Measurements from ENCODE around the gene TAS2R39.
A peak's percentile ranks its signal among the peaks of the same experiment; 100 is the strongest.

Gene TAS2R39

DNA sequence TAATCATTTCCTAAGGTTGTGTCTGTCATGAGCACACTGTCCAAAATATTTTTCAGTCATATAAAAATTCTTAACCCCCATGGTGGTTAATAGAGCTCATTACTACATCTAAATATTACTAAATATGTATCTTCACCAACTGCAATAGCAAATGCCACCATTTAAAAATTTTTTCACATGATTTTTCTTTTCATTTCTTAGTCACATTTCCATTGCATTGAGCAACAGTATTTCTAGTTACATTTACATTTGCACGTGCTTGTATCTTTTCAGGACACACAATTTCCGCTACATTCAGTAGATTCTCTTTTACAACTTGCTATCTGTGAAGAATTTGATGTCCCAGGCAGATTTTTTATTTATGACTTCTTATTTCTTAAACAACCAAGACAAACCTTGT is 33.5 kb downstream of the TAS2R39 start:
- DNase-seq: peak; percentile 32

DNA sequence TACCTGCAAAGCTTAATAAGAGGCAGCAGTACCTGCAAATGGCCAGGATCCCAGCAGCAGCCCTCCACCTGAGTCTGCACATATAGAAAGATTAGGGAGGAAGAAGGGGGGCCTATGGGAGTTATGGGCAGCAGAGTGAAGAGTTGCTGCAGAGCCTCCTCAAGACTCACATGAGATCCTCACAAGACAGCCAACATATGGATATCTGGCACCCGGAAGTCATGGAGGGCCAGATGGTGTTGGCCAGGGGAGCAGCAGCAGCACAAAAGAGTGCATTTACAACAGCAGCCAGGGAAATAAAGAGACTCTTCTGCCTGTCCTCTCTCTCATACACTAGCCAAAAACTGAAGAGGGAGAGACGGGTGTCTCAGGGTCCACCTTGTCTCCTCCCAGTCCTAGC is 34.6 kb downstream of the TAS2R39 start:
- DNase-seq: no peak

DNA sequence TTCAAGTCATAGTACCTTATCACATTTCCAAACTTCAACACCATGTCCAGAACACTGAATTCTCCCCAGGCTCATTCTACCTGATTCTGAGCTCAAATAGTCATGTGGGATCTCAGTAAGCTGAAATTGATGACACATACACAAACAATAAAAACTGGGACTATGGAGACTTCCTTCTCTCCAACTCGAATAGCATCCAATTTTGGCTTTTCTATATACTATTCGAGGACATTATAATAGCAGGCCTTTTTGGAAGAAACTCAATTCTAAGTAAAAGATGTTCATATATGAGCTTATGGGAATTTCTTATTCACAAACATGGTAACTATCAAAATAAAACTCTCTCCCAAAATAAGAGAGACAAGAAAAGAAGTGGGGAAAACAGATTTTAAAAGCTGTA is 38.1 kb downstream of the TAS2R39 start:
- no peak for DNase-seq

DNA sequence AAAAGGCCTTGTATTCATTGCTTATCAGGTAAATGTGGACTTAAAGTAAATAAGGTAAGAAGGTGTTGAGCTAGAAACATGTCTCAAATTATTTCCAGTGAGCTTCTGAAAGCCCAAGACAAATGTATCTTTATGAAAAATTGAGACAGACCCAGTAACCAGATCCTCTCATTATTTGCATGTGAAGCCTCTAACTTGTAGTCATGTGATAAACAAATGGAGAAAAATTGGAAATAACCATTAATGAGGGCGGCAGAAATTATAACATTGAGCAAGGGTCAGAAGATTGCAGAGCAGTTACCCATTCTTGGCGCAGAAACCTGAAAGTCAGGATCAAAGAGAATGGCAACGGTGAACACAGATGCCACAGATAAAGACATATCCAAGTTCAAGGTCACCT is 38.5 kb downstream of the TAS2R39 start, which contains the start of gene TAS2R40:
TSS of gene TAS2R40 (plus strand) at position 301 of the 400 bp plus-strand sequence. CDS start at position 343, 42 bp downstream.
- no peak for DNase-seq

DNA sequence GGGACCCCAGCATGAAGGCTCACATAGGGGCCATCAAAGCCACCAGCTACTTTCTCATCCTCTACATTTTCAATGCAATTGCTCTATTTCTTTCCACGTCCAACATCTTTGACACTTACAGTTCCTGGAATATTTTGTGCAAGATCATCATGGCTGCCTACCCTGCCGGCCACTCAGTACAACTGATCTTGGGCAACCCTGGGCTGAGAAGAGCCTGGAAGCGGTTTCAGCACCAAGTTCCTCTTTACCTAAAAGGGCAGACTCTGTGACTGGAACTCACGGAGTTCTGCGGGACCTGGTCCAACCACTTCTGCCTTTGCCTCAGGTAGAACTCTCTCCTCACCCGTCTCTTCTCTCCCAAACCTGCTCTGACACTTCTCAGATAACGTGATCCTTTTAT is 39.6 kb downstream of the TAS2R39 start:
- DNase-seq: peak; percentile 87

DNA sequence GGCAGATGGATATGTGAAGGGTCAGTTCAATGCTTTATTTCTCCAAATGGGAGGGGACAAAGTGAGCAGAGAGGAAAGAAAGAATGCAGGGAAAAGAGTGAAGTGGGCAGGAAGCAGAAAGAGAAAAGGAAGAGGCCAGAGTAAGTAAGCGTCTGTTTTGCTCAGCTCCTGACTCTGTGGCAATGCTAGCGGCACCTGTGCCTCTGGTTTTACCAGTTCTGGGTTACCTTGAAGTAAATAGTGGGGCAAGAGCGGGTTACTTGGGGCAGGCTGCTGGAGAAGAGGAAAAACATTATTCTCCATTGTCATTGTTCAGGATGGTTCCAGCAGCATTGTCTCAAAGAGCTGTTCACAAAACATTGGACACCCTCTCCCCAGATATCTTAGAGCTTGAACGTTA is 40.6 kb downstream of the TAS2R39 start:
- DNase-seq: no peak

DNA sequence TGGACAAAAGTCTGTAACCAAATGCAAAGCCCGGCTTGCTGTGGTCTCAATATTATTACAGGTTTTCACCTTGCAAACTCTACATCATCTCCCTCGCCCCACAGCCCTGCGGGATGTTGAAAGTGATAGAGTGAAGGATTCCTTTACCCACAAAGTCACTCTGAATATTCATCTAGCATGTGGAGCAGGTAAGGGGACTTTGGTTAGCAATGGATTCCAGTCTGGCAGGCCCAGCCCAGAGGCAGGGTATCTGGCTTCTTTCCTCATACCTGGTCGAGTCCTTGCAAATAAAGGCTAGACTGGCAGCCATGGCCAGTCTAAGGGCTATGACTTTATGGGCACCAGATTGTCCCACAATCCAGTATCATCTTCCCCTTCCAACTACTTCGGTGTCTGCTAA is 41.8 kb downstream of the TAS2R39 start:
- DNase-seq: no peak

DNA sequence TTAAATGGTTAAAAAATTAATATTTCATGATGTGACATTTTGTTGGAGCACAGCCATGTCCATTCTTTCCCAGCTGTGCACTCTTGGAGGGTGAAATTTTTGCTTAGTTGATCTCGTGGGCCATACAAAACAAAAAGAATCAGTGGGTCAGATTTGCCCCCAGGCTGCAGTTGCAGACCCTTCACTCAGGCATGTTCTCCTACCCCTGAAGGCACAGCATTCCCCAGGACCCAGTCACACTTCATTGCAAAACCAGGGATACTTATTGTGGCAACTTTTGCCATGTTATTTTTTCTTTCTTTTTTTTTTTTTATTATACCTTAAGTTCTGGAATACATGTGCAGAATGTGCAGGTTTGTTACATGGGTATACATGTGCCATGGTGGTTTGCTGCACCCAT is 44.6 kb downstream of the TAS2R39 start:
- DNase-seq: no peak

DNA sequence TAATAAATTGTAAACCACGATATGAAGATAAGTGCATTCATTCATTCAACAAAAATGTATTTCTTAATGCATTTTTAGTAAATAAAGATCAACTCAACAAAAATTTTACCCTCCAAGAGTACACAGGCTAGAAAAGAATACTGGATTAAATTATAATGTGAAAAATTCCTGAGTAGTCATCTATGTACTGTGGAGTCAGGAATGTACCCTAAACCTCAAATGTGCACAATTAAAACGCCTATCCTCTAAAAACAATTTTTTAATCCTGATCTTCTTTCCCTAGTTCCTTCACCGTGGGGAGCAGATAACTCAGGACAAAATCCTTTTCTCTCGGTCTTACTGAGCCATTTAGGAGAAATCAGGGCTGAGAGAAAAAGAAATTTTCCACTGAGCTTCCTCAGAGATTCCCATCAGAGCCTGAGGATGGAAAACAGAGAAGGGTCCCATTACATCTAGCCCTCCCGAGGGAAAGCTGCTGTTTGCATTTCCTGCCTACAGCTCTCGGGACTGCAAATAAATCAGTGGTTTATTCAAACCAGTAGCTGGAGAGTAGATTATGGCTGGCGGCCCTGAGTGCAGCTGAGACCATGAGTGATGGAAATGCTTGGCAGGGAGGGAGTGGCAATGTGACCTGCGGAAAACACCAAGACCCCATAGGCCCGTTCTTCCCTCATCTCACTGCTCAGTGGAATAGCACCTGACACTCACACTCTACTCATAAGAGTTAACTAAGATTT is 46.0 kb downstream of the TAS2R39 start:
- DNase-seq: no peak

DNA sequence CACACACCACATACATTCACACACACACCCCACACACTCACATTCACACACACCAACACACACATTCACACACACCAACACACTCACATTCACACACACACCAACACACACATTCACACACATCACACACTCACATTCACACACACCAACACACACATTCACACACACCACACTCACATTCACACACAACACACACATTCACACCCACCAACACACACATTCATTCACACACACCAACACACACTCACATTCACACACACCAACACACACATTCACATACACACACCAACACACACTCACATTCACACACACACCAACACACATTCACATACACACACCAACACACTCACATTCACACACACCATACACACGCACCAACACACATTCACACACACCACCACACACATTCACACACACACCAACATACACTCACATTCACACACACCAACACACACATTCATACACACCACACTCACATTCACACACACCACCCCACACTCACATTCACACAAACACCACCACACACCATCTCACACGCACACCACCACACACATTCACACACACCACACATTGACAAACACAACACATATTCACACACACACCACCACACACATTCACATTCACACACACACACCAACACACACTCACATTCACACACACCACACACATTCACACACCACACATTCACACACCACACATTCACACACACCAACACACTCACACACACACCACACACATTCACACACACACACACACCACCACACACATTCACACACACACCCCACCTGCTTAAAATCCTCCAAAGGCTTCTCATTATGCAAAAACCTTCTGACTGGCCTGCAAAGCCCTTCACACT is 47.6 kb downstream of the TAS2R39 start:
- DNase-seq: no peak
